ENCODE data around the gene SUGP2.

Gene SUGP2

GRCh38 chr19:19059018-19059836 lies 25.9 kb upstream of the SUGP2 start:
- no peak for DNase-seq

- no peak for DNase-seq
Observed at GRCh38 chr19:19057720-19058119, 24.4 kb upstream of the SUGP2 start.

- no peak for DNase-seq
Observed at GRCh38 chr19:19057317-19057716, 24.0 kb upstream of the SUGP2 start.

GRCh38 chr19:19056636-19057275 lies 23.4 kb upstream of the SUGP2 start:
- DNase-seq: no peak

DNA sequence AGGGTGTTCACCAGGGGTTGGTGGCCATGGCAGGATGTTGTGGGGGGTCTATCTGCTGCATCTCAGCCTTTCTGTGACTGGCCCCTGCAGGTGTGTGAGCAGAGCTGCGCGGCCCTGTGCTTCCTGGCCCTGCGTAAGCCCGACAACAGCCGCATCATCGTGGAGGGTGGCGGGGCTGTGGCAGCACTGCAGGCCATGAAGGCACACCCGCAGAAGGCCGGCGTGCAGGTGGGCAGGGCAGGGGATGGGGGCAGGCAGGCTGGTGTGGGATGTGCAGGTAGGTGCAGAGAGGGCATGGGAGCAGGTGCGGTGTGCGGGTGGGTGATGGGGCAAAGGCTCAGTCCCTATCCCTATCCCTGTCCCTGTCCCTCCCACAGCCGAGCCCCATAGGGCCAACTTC lies 22.4 kb upstream of the SUGP2 start:
- DNase-seq: no peak

- DNase-seq: no peak
Observed at GRCh38 chr19:19054939-19055440, 21.7 kb upstream of the SUGP2 start.

DNA sequence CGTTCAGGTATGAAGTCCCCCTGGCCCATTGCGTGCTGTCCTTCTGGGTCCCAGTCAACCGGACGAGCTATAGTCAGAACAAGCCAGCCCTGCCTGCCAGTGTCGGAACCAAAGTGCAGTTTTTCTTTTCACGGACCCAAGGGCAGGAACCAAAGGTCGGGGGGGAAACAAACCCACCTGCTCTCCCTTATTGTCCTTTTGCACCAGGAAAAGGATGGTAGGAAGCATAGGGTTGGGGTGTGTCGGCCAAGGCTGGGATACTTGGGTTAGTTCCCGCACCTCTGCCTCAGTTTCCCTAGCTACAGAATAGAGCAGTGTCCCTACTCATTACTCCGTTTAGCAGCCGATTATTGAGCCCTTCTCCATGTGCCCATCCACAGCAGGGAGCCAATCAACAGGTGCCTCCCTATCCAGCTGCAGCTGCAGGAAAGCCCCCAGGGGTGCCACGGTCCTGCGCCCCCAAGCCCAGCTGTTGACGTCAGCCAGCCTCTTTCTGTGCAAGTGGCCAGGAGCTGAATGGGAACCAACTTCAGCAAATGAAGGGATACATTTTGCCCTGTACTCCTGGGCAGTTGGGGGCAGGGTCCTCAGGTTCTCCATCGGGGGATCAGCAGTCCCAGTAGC lies 21.1 kb upstream of the SUGP2 start:
- no peak for DNase-seq

GRCh38 chr19:19053508-19054314 lies 20.4 kb upstream of the SUGP2 start:
- DNase-seq: peak; percentile 26

DNA sequence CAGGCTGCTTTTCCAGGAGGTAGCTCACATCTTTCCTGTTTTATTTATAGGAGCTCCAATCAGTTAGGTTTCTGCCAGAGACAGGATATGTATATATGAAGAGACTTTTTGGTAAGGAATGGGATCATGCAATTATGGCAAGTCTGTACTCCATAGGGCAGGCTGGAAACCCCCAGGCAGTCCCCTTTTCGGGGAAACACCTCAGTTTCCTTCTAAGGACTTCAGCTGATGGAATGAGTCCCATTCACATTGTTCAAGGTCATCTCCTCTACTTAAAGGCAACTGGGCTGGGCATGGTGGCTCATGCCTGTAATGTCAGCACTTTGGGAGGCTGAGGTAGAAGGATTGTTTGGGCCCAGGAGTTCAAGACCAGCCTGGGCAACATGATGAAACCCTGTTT lies 19.6 kb upstream of the SUGP2 start:
- no peak for DNase-seq

GRCh38 chr19:19051478-19052213 lies 18.3 kb upstream of the SUGP2 start:
- DNase-seq: no peak

DNA sequence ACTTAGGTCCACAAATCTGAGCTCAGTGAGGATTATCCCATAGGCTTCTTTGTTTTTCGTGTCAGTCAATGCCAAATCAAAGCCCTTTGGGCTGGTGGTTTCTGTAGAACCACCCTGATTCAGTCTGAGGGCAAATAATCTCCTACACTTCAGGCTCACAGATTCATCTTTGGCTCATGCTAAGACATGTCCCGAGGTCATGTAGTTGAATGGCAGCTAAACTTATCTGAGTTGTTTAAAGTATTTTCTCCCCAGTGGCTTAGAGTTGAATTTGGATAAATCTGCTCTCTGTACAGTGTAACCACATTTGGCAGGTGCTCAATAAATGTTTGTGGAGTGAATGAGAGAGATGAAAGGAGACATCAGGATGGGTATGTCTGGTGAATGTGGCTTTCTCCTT lies 17.4 kb upstream of the SUGP2 start:
- DNase-seq: no peak

GRCh38 chr19:19050104-19050503 lies 16.8 kb upstream of the SUGP2 start:
- DNase-seq: no peak

- peak; percentile 68 for DNase-seq
Observed at GRCh38 chr19:19049406-19049805, 16.1 kb upstream of the SUGP2 start.

GRCh38 chr19:19043881-19044280 lies 10.6 kb upstream of the SUGP2 start:
- no peak for DNase-seq

DNA sequence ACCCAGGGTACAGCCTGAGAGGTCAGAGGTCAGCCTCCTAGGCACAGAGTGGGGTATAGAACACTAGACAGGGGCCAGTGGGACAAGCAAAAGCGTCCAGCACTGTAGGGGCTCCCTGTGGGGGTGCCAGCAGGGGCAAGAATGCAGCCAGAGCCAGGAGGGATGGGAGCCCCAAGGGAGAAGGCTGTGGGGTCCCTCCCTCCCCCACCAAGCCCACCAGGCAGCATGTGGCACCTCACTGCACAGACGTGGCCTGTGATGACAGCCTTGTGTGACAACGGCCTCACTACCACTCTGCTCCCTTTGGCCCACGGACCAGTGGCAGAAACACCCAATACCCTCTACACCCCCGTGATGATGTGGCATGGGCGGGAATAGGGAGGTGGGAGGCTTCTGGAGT lies 10.2 kb upstream of the SUGP2 start:
- DNase-seq: no peak

DNA sequence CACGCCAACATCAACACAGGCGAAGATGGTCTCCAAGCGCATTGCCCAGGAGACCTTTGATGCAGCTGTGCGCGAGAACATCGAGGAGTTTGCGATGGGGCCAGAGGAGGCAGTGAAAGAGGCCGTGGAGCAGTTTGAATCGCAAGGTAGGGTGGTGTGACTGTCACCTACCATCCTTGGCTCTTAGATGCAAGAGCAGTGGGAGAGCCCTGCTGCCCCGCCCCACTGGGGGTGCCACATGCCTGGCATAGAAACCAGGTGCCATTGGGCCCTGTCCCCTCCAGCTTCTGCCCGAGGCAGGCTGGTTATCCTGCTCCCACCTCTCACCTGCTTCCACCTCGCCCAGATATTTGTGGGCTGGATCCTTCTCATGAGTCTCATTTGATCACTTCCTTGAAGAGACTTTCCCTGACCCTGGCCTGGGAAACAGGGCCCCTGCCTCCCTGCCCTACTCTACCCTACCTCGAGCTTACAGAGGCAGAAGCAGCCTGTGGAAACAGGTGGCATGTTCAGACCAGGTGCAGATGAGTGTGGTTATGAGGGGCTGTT lies 9.5 kb upstream of the SUGP2 start:
- no peak for DNase-seq

DNA sequence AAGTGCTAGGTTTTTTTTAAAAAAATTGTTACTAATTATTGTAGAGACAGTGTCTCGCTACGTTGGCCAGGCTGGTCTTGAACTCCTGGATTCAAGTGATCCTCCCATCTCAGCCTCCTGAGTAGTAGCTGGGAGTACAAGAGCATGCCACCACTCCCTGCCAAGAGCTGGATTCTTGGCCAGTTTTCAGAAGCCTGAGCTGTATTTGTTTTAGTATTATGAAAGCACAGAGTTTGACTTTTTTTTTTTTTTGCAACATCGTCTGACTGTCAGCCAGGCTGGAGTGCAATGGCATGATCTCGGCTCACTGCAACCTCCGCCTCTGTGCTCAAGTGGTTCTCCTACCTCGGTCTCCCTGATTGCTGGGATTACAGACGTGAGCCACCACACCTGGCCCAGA lies 7.1 kb upstream of the SUGP2 start:
- DNase-seq: no peak

GRCh38 chr19:19039901-19040300 lies 6.6 kb upstream of the SUGP2 start:
- DNase-seq: peak; percentile 14

GRCh38 chr19:19034204-19034624 lies 897 bp upstream of the SUGP2 start:
- DNase-seq: peak; percentile 98

- DNase-seq: no peak
Observed at GRCh38 chr19:19033176-19033425, 216 bp downstream of the SUGP2 start.

DNA sequence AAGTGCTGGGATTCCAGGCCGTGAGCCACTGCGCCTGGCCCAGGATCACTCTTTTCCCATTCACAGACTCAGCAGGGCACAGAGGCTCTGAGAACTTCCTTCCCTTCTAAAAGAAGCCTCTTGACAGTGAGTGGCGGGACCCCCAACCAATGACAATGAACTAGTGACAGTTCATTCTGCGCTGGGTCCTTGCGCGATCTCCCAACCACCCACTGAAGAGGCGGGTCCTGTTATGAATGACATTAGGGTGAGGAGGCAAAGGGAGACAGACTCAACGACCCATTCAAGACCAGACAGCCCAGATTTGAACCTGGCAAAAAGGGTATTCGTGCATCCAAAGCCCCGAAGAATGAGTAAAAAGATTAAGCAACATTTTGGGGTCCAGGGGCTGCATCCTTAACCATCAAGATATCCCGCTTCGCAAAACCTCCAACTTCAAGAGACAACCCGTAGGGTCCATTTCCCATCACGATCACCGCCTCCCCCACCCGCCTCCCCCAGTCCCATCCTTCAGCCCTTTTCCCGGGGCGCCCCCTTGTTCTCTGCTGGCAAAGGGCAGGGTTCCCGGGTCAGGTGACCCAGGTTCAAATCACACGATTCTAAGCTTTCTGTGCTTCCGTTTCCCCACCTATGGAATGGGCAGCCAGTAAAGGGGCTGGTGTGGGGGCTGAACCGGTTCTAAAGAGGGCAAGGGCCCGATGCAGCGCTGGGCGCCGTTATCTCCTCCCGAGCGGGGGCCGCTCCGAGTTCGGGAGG lies 719 bp downstream of the SUGP2 start:
- peak; percentile 98 for DNase-seq

GRCh38 chr19:19031891-19032290 lies 1.4 kb downstream of the SUGP2 start:
- peak; percentile 27 for DNase-seq

Data from MV-4-11 (cell line).